ENCODE data around the gene FXYD2. TPM values are rescaled to one million over a fixed set of nuclear protein-coding genes. Genes with fewer than 3 reads are reported as not detected.

The FXYD2 gene
- total RNA-seq, 1 donor: 5.7 TPM

DNA sequence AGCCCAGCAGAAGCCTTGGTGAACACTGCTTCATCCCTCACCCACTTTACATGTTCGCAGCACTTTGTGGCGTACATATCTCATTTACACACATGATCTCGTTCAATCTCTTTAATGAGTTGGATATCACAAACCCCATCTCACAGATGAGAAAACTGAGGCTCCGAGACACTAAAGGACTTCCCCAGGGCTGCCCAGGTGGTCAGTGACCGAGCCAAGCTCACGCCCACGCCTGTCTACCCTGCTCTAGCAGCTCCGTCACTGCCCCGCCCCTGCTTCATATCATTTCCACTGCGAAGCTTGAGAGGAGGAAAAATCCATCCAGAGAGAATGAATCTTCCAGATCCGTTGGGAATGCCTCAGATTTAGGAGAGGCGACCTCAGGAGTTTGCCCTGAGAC, 15.8 kb downstream of the FXYD2 start:
- no peaks in the 10 kb centered on the region for H3K27me3 ChIP-seq (ENCODE audit: insufficient read depth, low read length)
- no peaks in the 10 kb centered on the region for H3K9me3 ChIP-seq (ENCODE audit: low read depth, low read length)
- peaks cover 51% of the 10 kb centered on the region for H3K4me1 ChIP-seq (ENCODE audit: insufficient read depth, low read length)
- H3K4me3 ChIP-seq (ENCODE audit: low read length): no peak overlapping the region

DNA sequence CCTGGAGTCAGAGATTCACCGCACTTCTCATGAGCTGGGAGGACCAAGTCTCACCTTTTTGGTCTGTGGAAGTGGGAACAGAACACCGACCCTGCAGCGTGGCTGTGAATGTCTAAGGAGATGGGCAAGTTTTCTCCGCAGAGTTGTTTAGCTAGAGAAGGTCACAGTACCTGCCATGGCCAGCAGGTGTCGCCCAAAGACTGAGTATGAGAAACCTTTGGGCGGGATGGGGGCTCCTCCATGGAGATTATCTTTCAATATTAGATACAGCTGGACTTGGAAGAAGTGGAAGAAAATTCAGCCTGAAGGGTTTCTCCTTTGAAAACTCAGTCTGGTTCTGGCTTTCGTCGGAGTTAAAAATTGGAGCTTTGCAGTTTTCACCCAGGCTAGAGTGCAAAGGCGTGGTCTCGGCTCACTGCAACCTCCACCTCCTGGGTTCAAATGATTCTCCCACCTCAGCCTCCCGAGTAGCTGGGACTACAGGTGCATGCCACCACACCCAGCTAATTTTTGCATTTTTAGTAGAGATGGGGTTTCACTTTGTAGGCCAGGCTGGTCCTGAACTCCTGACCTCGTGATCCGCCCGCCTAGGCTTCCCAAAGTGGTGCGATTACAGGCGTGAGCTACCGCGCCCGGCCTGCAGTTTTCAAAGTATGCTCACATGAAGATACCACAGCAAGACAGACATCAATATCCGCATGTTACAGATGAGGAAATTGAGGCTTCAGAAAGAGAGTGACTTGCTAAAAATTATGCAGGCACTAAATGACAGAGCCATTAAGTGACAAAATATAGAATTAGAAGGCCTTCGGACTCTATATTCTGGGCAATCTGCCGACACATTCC, 16.8 kb downstream of the FXYD2 start:
- Histone ChIP-seq H3K9me3 (ENCODE audit: low read depth, low read length) (no peaks in the 10 kb centered on the region), H3K4me1 (ENCODE audit: insufficient read depth, low read length) (peaks cover 51% of the 10 kb centered on the region), H3K4me3 (ENCODE audit: low read length) (no peak overlapping the region), H3K27me3 (ENCODE audit: insufficient read depth, low read length) (no peaks in the 10 kb centered on the region)

DNA sequence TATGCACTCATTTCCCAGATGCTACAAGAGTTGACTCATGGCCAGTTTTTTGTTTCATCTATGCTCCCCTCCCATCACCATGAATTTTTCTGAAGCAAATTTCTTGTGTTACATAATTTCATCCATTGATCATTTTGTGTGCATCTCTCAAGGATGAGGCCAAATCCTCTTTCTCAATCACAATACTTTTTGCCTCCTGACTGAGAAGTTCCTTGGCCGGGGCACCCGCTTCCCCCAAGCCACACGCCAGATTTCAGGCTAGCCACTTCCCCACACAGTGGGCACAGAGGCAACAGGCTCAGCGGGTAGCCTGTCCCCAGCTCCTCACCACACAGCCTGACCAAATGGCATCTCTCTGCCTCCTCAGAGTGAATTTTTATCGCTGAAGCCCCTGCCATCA, 17.7 kb downstream of the FXYD2 start:
- H3K9me3 ChIP-seq (ENCODE audit: low read depth, low read length): no peaks in the 10 kb centered on the region
- peaks cover 51% of the 10 kb centered on the region for H3K4me1 ChIP-seq (ENCODE audit: insufficient read depth, low read length)
- H3K27me3 ChIP-seq (ENCODE audit: insufficient read depth, low read length): no peaks in the 10 kb centered on the region
- no peak overlapping the region for H3K4me3 ChIP-seq (ENCODE audit: low read length)

DNA sequence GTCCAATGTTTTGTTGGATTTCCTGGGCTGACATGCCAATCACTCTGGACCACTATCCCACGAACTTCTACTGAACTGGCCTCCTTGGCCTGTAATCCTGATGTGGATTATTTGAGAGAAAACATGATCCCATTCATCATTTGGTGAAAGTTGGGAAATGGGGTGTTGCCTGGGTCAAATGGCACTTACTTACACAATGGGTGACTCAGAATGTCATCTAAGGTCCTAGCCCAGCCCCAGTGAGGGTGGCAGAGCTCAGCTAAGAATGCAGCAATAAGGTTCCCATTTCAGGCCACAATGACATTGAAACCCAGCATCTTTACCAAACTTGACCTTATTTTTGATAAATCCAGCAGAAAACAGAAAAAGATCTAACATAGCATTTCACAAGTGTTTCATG, 19.5 kb downstream of the FXYD2 start:
- H3K4me1 ChIP-seq (ENCODE audit: insufficient read depth, low read length): peaks cover 51% of the 10 kb centered on the region
- H3K9me3 ChIP-seq (ENCODE audit: low read depth, low read length): no peaks in the 10 kb centered on the region
- no peaks in the 10 kb centered on the region for H3K27me3 ChIP-seq (ENCODE audit: insufficient read depth, low read length)
- no peak overlapping the region for H3K4me3 ChIP-seq (ENCODE audit: low read length)

DNA sequence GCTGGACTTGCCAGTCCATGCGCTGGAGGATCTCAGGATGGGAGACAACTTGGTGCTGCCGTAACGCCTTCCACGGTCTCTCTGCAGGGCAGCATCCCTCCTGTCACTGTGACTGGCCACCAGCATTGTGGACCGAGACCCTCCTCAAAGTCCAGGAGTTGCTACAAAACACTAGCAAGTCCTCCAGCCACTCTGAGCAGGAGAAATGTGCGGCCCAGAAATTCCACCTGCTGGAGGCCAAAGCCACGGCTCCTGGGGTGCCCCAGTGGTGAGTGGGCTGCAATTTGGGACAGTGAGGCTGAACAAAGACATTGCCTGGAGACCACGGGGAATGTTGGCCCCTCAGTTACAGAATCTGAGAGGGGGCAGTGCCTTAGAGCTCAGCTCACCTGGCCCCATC, 20.6 kb downstream of the FXYD2 start:
- Histone ChIP-seq H3K27me3 (ENCODE audit: insufficient read depth, low read length) (peaks cover 5% of the 10 kb centered on the region), H3K4me3 (ENCODE audit: low read length) (no peak overlapping the region), H3K9me3 (ENCODE audit: low read depth, low read length) (no peaks in the 10 kb centered on the region), H3K4me1 (ENCODE audit: insufficient read depth, low read length) (peaks cover 43% of the 10 kb centered on the region)

DNA sequence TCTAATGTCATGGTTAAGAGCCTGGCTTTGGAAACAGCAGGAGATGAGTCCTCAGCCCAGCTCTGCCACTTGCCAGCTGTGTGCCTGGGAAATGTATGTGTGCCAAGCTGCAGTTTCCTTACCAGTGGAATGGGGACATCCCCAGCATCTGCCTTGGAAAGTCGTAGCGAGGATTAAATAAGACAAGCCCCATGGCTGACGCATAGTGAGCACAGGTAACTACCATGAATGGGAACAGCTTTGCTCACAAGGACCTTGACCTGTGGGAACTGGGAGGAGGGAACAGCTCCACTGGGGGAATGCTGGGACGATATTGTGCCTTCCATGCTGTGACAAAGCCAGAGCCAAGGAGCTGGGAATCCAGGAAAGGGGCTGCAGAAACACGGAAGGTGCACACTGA, 24.9 kb downstream of the FXYD2 start:
- Histone ChIP-seq H3K9me3 (ENCODE audit: low read depth, low read length) (no peaks in the 10 kb centered on the region), H3K4me3 (ENCODE audit: low read length) (no peak overlapping the region), H3K4me1 (ENCODE audit: insufficient read depth, low read length) (peaks cover 17% of the 10 kb centered on the region), H3K27me3 (ENCODE audit: insufficient read depth, low read length) (peaks cover 40% of the 10 kb centered on the region)

- H3K9me3 ChIP-seq (ENCODE audit: low read depth, low read length): no peaks in the 10 kb centered on the region
- H3K4me3 ChIP-seq (ENCODE audit: low read length): no peak within 1 kb of the TSS
- H3K27me3 ChIP-seq (ENCODE audit: insufficient read depth, low read length): peaks cover 59% of the 10 kb centered on the region
- H3K4me1 ChIP-seq (ENCODE audit: insufficient read depth, low read length): peaks cover 14% of the 10 kb centered on the region
Observed at GRCh38 chr11:117796872-117797529, 27.5 kb downstream of the FXYD2 start, which contains the start of gene DSCAML1. Gene DSCAML1 (minus strand): TSS chr11:117797216. CDS start chr11:117797079, 137 bp downstream.

DNA sequence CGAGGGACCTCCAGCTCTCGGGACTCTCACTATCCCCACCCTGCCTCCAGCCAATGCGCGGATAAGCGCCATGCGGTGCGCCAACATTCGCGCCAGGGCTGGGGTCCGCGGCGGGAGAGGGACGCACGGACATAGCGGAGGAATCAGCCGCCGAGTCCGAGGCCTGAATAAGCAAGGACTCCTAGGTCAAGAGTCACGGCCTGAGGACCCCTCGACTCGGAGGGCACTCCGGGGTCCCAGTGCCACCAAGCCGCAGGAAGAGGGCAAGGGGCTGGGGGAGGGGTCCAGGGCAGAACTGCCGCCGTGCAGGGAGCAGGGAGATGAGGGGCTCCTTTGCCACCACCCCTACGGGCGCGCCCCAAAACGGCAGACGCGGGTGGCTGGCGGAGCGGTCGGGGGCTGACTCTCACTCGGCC, 28.1 kb downstream of the FXYD2 start:
- peaks cover 59% of the 10 kb centered on the region for H3K27me3 ChIP-seq (ENCODE audit: insufficient read depth, low read length)
- H3K9me3 ChIP-seq (ENCODE audit: low read depth, low read length): no peaks in the 10 kb centered on the region
- H3K4me3 ChIP-seq (ENCODE audit: low read length): no peak overlapping the region
- peaks cover 14% of the 10 kb centered on the region for H3K4me1 ChIP-seq (ENCODE audit: insufficient read depth, low read length)

DNA sequence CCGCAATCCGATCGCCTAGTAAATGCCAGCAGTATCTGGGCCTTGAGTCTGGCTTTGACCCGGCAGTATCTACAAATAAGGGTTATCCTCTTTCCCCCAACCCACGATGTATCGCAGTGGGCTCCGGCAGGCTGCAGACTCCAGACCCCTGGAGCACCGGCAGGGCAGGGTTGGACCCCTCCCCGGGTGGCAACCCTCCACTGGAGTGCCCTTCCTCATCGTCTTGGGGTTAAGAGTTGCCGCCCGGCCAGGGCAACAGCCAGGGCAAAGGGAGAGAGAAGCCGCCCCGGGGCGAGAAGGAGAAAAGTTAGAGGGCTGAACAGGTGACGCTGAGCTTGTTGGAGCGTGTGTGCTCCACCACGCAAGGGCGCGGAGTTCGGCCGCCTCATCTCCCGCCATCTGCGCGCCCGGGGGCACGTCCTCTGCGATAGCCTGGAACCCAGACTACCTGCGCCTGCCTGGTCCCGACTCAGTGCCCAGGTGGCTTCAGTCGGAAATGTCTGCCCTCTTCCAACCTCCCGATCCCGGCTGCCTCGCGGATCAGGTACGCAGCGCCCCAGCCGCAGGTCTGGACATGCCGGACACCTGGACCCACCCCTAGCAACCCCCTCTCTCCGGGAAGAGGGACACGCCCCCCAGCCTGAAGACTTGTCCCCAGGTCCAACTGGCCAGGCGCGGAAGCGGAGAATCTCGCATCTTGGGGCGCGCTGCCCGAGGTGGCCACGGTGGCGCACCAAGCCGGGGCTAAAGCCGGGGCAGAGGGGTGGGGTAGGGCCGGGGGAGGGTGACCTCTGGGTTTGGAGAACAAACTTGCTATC, 28.7 kb downstream of the FXYD2 start:
- Histone ChIP-seq H3K9me3 (ENCODE audit: low read depth, low read length) (no peaks in the 10 kb centered on the region), H3K27me3 (ENCODE audit: insufficient read depth, low read length) (peaks cover 59% of the 10 kb centered on the region), H3K4me3 (ENCODE audit: low read length) (no peak overlapping the region), H3K4me1 (ENCODE audit: insufficient read depth, low read length) (peaks cover 14% of the 10 kb centered on the region)

DNA sequence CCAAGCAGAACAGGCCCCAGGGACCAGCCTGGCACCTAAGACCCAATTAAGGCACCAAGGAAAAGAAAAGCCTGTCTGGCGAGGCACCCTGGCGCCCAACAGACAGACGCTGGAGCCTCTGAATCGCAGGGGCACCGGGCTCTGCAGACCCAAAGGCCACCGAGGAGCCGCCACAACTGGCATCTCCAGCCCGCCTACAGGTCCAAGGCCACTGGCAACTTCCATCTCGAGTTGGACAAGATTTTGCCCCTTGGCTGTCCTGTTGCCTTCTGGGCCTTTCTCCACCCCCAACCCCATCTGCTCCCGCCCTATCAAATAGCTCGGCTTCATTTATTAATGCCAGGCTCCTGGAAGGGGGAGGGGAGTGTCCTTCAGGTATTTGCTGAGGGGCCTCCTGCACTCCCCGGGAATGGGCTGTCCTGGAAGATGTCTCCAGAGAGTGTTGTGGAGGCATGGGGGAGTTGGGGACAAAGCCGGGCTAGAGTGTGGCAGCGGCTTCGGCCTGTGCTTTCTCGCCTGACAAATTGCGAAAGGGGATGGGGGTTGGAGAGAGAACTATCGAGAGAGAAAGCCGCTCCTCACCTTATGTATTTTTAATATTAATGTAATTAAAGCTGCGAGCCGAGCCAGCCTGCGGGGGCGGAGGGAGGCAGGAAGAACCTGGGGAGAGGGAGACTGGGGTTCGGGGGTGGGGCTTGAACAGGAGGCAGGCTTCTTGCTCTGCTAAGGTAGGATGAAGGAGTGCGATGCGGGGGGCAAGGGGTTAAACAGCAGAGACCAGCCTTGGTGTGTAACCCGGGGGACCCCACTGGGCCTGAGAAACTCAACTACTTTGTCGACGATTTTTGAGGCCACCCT, 29.5 kb downstream of the FXYD2 start:
- H3K27me3 ChIP-seq (ENCODE audit: insufficient read depth, low read length): peaks cover 59% of the 10 kb centered on the region
- no peak overlapping the region for H3K4me3 ChIP-seq (ENCODE audit: low read length)
- no peaks in the 10 kb centered on the region for H3K9me3 ChIP-seq (ENCODE audit: low read depth, low read length)
- H3K4me1 ChIP-seq (ENCODE audit: insufficient read depth, low read length): peaks cover 14% of the 10 kb centered on the region

DNA sequence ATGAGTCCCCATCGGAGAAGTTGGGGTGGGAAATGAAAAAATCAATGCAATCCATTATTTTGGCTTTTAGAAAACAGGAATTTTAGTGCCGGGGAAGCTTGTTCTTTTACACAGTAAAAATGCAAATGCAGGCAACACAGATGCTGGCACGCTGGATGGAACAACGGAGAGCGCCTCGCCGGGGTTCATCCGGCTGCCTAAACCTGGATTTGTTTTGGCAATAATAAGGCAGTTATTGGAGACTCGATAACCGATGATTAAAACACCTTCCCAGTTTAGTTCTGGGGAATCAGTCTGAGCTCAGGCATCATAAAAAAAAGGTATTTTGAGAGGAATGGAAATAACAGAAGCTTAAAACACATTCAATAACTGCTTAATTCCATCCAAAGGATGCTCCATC, 30.4 kb downstream of the FXYD2 start:
- no peak overlapping the region for H3K4me3 ChIP-seq (ENCODE audit: low read length)
- peaks cover 14% of the 10 kb centered on the region for H3K4me1 ChIP-seq (ENCODE audit: insufficient read depth, low read length)
- peaks cover 56% of the 10 kb centered on the region for H3K27me3 ChIP-seq (ENCODE audit: insufficient read depth, low read length)
- no peaks in the 10 kb centered on the region for H3K9me3 ChIP-seq (ENCODE audit: low read depth, low read length)

DNA sequence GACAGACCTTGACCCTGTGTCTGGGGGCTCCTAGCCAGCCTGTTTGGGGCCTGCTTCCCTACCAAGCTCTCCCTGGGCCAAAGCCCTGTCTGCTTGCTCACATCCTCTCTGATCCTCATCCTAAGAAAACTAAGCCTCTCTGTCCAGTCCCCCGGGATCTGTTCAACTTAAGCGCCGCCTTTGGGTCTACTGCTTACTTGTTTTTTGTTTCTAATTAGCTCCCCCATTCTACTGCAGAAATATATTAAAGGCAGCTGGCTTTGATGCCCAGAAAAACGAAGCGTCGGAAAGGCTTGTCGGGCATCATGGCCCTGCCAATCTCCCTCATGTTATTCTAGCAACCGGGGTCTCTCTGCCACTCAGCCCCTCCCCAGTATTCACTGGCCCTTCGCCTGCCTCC, 31.0 kb downstream of the FXYD2 start:
- H3K4me1 ChIP-seq (ENCODE audit: insufficient read depth, low read length): peaks cover 14% of the 10 kb centered on the region
- H3K4me3 ChIP-seq (ENCODE audit: low read length): no peak overlapping the region
- peaks cover 50% of the 10 kb centered on the region for H3K27me3 ChIP-seq (ENCODE audit: insufficient read depth, low read length)

GRCh38 chr11:117792992-117793391, 31.6 kb downstream of the FXYD2 start:
- peaks cover 14% of the 10 kb centered on the region for H3K4me1 ChIP-seq (ENCODE audit: insufficient read depth, low read length)

More for the DNA sequence above, 31.0 kb downstream of the FXYD2 start:
- H3K9me3 ChIP-seq (ENCODE audit: low read depth, low read length): no peaks in the 10 kb centered on the region

GRCh38 chr11:117792241-117792640, 32.3 kb downstream of the FXYD2 start:
- no peak overlapping the region for H3K4me3 ChIP-seq (ENCODE audit: low read length)
- peaks cover 14% of the 10 kb centered on the region for H3K4me1 ChIP-seq (ENCODE audit: insufficient read depth, low read length)
- peaks cover 40% of the 10 kb centered on the region for H3K27me3 ChIP-seq (ENCODE audit: insufficient read depth, low read length)
- H3K9me3 ChIP-seq (ENCODE audit: low read depth, low read length): no peaks in the 10 kb centered on the region

More at GRCh38 chr11:117792992-117793391, 31.6 kb downstream of the FXYD2 start:
- Histone ChIP-seq H3K9me3 (ENCODE audit: low read depth, low read length) (no peaks in the 10 kb centered on the region), H3K4me3 (ENCODE audit: low read length) (no peak overlapping the region), H3K27me3 (ENCODE audit: insufficient read depth, low read length) (peaks cover 46% of the 10 kb centered on the region)
